Measurements from ENCODE around the gene NLE1. TPM values are rescaled to one million over a fixed set of nuclear protein-coding genes. Genes with fewer than 3 reads are reported as not detected.

Gene NLE1
- total RNA-seq (ENCODE audit: unreplicated experiment), result 9.1 TPM
- long read RNA-seq, full-length matches to known transcripts, result 5 of 5 reads
- long read RNA-seq, partial matches to known transcripts, result 0 of 5 reads
- long read RNA-seq, other reads (novel, unspliced or antisense), result 0 of 5 reads

DNA sequence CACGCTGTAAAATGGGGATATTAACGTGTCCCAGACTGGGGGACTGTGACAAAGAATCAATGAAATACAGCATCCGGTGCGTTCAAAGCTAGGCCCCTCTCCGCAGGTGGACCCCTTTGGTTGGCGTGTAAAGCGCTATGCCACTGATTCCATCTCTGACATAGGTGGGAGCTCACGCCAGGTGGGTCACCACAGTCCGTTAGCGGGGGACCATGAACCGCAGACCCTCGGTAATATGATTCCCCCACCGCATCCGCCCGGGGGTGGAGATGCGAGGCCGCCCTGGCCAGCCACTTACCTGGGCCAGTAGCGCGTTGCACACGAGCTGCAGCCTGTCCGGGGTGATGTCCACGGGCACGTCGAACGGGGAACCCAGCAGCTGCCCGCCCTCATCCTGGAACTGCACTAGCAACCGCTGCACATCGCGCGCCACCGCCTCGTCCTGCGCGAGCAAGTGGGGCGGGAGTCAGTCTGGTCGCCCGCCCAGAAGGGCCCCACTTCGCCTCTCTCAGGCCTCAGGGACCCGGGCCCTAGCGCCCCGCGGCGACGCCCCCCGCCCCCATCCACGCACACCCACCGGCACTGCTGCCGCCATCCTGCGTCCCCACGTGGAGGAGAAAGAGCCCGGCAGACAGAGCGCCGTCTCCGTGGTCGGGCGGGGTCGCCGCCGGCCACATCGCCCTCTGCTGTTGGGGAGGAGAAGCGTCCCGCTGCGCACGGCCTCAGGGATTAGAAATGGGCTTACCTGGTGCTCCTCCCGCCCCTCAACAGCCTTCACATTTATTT is at the start of gene NLE1:
Gene NLE1 (minus strand): TSS at position 623 of the 786 bp plus-strand sequence. CDS start 28 bp downstream, at position 595.
- Mint-ChIP-seq H3K4me1 (ENCODE audit: low read depth, unreplicated experiment) (no peaks in the 10 kb centered on the region), H3K27ac (ENCODE audit: unreplicated experiment) (no peak within 1 kb of the TSS), H3K9me3 (ENCODE audit: unreplicated experiment) (no peaks in the 10 kb centered on the region), H3K27me3 (ENCODE audit: unreplicated experiment) (no peaks in the 10 kb centered on the region), H3K4me3 (ENCODE audit: unreplicated experiment) (peak within 1 kb of the TSS; percentile 83), H3K36me3 (ENCODE audit: unreplicated experiment) (no peaks in the 10 kb centered on the region)
- TF ChIP-seq, protein P1, sequence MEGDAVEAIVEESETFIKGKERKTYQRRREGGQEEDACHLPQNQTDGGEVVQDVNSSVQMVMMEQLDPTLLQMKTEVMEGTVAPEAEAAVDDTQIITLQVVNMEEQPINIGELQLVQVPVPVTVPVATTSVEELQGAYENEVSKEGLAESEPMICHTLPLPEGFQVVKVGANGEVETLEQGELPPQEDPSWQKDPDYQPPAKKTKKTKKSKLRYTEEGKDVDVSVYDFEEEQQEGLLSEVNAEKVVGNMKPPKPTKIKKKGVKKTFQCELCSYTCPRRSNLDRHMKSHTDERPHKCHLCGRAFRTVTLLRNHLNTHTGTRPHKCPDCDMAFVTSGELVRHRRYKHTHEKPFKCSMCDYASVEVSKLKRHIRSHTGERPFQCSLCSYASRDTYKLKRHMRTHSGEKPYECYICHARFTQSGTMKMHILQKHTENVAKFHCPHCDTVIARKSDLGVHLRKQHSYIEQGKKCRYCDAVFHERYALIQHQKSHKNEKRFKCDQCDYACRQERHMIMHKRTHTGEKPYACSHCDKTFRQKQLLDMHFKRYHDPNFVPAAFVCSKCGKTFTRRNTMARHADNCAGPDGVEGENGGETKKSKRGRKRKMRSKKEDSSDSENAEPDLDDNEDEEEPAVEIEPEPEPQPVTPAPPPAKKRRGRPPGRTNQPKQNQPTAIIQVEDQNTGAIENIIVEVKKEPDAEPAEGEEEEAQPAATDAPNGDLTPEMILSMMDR (IDR thresholded peaks at IDR 0.05; ENCODE audit: partially characterized antibody, unreplicated experiment), result peak; percentile 91
- DNase-seq, result peak; percentile 93

DNA sequence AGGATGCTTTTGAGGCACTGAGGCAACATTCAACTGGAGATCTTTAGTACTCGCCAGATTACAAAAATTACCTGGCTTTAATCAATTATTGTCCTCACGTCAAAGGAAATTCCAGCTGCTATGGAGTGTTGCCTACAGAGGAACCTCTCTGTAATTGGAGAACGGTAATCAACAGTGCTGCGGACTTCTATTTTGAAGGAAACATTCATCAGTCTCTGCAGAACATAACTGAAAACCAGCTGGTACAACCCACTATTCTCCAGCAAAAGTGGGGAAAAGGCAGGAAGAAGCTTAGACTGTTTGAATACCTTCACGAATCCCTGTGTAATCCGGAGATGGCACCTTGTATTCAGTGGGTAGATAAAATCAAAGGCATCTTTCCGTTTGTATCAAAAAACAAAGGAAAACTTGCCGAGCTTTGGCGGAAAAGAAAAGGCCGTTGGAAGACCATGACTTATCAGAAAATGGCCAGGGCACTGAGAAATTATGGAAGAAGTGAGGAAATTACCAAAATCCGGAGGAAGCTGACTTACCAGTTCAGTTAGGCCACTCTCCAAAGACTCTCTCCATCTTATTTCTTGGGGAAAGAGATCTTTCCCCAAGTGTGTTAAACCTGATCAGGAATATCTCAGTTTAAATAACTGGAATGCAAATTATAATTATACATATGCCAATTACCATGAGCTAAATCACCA is 49.0 kb upstream of the NLE1 start:
- H3K4me3 Mint-ChIP-seq (ENCODE audit: unreplicated experiment), result no peak overlapping the region
- no peak overlapping the region for H3K27ac Mint-ChIP-seq (ENCODE audit: unreplicated experiment)
- no peaks in the 10 kb centered on the region for H3K4me1 Mint-ChIP-seq (ENCODE audit: low read depth, unreplicated experiment)
- peaks cover 16% of the 10 kb centered on the region for H3K36me3 Mint-ChIP-seq (ENCODE audit: unreplicated experiment)
- H3K9me3 Mint-ChIP-seq (ENCODE audit: unreplicated experiment), result peaks cover 8% of the 10 kb centered on the region
- DNase-seq, result no peak
- TF ChIP-seq, protein P1 (IDR thresholded peaks at IDR 0.05; ENCODE audit: partially characterized antibody, unreplicated experiment), result no peak
- no peaks in the 10 kb centered on the region for H3K27me3 Mint-ChIP-seq (ENCODE audit: unreplicated experiment)

DNA sequence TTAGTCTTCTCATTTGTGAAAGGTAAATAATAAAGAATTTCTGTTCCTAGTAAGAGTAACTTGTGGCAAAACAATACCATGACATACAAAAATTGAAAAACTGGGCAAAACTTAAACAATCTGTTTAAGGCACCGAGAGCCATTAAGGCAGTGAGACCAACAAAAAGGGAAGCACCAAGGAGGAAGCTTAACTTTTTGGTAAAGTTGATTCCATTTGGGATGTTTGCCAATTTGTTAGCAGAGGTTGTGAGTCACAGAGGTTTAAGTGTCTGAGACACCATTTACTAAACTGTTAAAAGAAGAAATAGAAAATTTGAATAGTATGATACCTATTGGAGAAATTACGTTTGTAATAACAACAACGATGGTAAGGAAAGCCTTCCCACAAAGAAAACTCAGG is 47.2 kb upstream of the NLE1 start:
- Mint-ChIP-seq H3K27me3 (ENCODE audit: unreplicated experiment) (peaks cover 2% of the 10 kb centered on the region), H3K36me3 (ENCODE audit: unreplicated experiment) (peaks cover 10% of the 10 kb centered on the region), H3K4me1 (ENCODE audit: low read depth, unreplicated experiment) (no peaks in the 10 kb centered on the region), H3K4me3 (ENCODE audit: unreplicated experiment) (no peak overlapping the region), H3K27ac (ENCODE audit: unreplicated experiment) (no peak overlapping the region), H3K9me3 (ENCODE audit: unreplicated experiment) (peaks cover 4% of the 10 kb centered on the region)
- TF ChIP-seq, protein P1 (IDR thresholded peaks at IDR 0.05; ENCODE audit: partially characterized antibody, unreplicated experiment), result no peak
- no peak for DNase-seq

DNA sequence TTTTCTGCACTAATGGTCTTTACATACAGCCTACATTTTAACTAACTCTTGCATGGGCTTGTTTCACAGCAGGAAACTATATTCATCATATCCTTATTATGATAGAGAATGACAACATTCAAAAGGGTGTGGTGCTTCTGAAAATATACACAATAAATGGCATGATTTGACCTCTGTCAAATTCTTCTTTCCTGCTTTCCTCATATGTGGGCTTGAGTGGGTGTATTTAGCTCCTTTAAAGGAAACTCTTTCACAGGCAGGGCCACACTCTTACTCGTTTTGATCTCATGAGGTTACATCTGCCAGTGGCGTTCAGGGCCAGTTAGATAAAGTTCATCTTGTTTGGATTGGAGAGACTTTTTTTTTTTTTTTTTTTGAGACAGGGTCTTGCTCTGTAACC is 46.0 kb upstream of the NLE1 start:
- peaks cover 2% of the 10 kb centered on the region for H3K27me3 Mint-ChIP-seq (ENCODE audit: unreplicated experiment)
- H3K27ac Mint-ChIP-seq (ENCODE audit: unreplicated experiment), result no peak overlapping the region
- H3K4me1 Mint-ChIP-seq (ENCODE audit: low read depth, unreplicated experiment), result no peaks in the 10 kb centered on the region
- no peak overlapping the region for H3K4me3 Mint-ChIP-seq (ENCODE audit: unreplicated experiment)
- TF ChIP-seq, protein P1 (IDR thresholded peaks at IDR 0.05; ENCODE audit: partially characterized antibody, unreplicated experiment), result no peak
- H3K36me3 Mint-ChIP-seq (ENCODE audit: unreplicated experiment), result peaks cover 7% of the 10 kb centered on the region
- peaks cover 1% of the 10 kb centered on the region for H3K9me3 Mint-ChIP-seq (ENCODE audit: unreplicated experiment)
- no peak for DNase-seq

All from glutamatergic neuron (in vitro differentiated cells).